ENCODE results near the gene ZDHHC3.

ZDHHC3 gene

GRCh38 chr3:45008117-45008516 lies 32.1 kb upstream of the ZDHHC3 start:
- no CpG with 5 or more reads among the region's 1 CpG for WGBS (ENCODE audit: extremely low coverage, insufficient coverage, insufficient read length)
- no peak overlapping the region for H3K14ac ChIP-seq (ENCODE audit: low read length)

DNA sequence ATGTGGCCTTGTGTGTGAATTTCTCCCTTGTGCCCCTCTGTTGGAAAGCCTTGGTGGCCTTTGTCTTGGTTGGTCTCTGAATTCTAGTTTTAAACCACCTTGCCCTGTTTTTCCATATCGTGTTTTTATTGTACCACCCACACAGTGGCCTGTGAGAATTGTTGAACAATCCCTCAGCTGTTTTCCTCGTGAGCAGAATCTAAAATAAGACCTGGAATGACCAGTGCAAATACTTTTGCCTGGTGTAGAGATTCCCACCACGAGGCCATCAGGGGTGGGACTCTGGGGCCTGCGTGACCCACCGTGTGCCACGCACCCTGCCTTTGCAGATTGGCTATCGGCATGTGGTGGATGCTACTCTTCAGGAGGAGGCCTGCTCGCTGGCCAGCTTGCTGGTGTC lies 31.1 kb upstream of the ZDHHC3 start:
- Histone ChIP-seq H2AFZ (ENCODE audit: insufficient read depth, low read length, poor library complexity) (no peak overlapping the region), H3K36me3 (ENCODE audit: control insufficient read depth in 1 of 2, insufficient read depth in 2 of 2, low read length in 2 of 2) (peaks cover 9 to 29% of the 10 kb centered on the region in 2 experiments), H3K79me2 (ENCODE audit: control insufficient read depth, insufficient read depth, low read length, poor library complexity) (no peaks in the 10 kb centered on the region), H4K91ac (ENCODE audit: low read depth, low read length) (no peak overlapping the region), H3K27ac (ENCODE audit: low read depth, low read length) (no peak overlapping the region), H3K4ac (ENCODE audit: low read depth, low read length) (no peak overlapping the region), H2BK12ac (ENCODE audit: low read length) (no peak overlapping the region), H2AK5ac (ENCODE audit: low read length) (no peak overlapping the region), H3K79me1 (ENCODE audit: low read length) (no peaks in the 10 kb centered on the region), H3K27me3 (ENCODE audit: insufficient read depth, low read length) (no peaks in the 10 kb centered on the region), H4K8ac (ENCODE audit: low read depth, low read length) (no peak overlapping the region), H3K23ac (ENCODE audit: low read length) (no peak overlapping the region), H3K4me1 (ENCODE audit: control insufficient read depth in 1 of 2, insufficient read depth in 2 of 2, low read length in 2 of 2) (peaks cover 11 to 14% of the 10 kb centered on the region in 2 experiments), H3K18ac (ENCODE audit: low read length) (no peak overlapping the region), H3K9me3 (ENCODE audit: insufficient read depth, low read depth, low read length) (peaks cover 2% of the 10 kb centered on the region), H2BK120ac (ENCODE audit: insufficient read depth, low read length, poor library complexity) (no peak overlapping the region), H3K4me3 (ENCODE audit: low read depth, low read length) (peak overlapping the region; percentile 4), H4K12ac (ENCODE audit: low read depth, low read length) (no peak overlapping the region), H3K9ac (ENCODE audit: low read length) (no peak overlapping the region), H2BK5ac (ENCODE audit: low read depth, low read length, poor library complexity) (no peak overlapping the region), H3K14ac (ENCODE audit: low read length) (no peak overlapping the region), H3K4me2 (ENCODE audit: low read length) (no peak overlapping the region)
- WGBS (ENCODE audit: extremely low coverage, insufficient coverage, insufficient read length): no CpG with 5 or more reads among the region's 8 CpGs
- no peak for DNase-seq

More at GRCh38 chr3:45008117-45008516, 32.1 kb upstream of the ZDHHC3 start:
- H3K79me2 ChIP-seq (ENCODE audit: control insufficient read depth, insufficient read depth, low read length, poor library complexity): peaks cover 1% of the 10 kb centered on the region
- peaks cover 14 to 20% of the 10 kb centered on the region in 2 experiments for H3K4me1 ChIP-seq (ENCODE audit: control insufficient read depth in 1 of 2, insufficient read depth in 2 of 2, low read length in 2 of 2)
- H4K12ac ChIP-seq (ENCODE audit: low read depth, low read length): no peak overlapping the region
- H3K23ac ChIP-seq (ENCODE audit: low read length): no peak overlapping the region
- H2AFZ ChIP-seq (ENCODE audit: insufficient read depth, low read length, poor library complexity): no peak overlapping the region
- no peak overlapping the region for H3K4ac ChIP-seq (ENCODE audit: low read depth, low read length)
- H2AK5ac ChIP-seq (ENCODE audit: low read length): no peak overlapping the region
- H2BK120ac ChIP-seq (ENCODE audit: insufficient read depth, low read length, poor library complexity): no peak overlapping the region
- H4K8ac ChIP-seq (ENCODE audit: low read depth, low read length): no peak overlapping the region
- no peak overlapping the region for H2BK12ac ChIP-seq (ENCODE audit: low read length)
- H3K4me2 ChIP-seq (ENCODE audit: low read length): no peak overlapping the region
- no peaks in the 10 kb centered on the region for H3K27me3 ChIP-seq (ENCODE audit: insufficient read depth, low read length)
- no peak overlapping the region for H3K18ac ChIP-seq (ENCODE audit: low read length)
- H3K79me1 ChIP-seq (ENCODE audit: low read length): no peaks in the 10 kb centered on the region
- peaks cover 2% of the 10 kb centered on the region for H3K9me3 ChIP-seq (ENCODE audit: insufficient read depth, low read depth, low read length)
- no peak overlapping the region for H3K27ac ChIP-seq (ENCODE audit: low read depth, low read length)
- no peak for DNase-seq
- H2BK5ac ChIP-seq (ENCODE audit: low read depth, low read length, poor library complexity): no peak overlapping the region
- no peak overlapping the region for H3K9ac ChIP-seq (ENCODE audit: low read length)
- H3K4me3 ChIP-seq (ENCODE audit: low read depth, low read length): no peak overlapping the region
- H4K91ac ChIP-seq (ENCODE audit: low read depth, low read length): no peak overlapping the region
- peaks cover 5 to 30% of the 10 kb centered on the region in 2 experiments for H3K36me3 ChIP-seq (ENCODE audit: control insufficient read depth in 1 of 2, insufficient read depth in 2 of 2, low read length in 2 of 2)

GRCh38 chr3:45003859-45004258 lies 27.9 kb upstream of the ZDHHC3 start:
- Histone ChIP-seq H2BK12ac (ENCODE audit: low read length) (no peak overlapping the region), H3K4me1 (ENCODE audit: control insufficient read depth in 1 of 2, insufficient read depth in 2 of 2, low read length in 2 of 2) (no peaks in the 10 kb centered on the region), H3K79me2 (ENCODE audit: control insufficient read depth, insufficient read depth, low read length, poor library complexity) (no peaks in the 10 kb centered on the region), H3K4me2 (ENCODE audit: low read length) (no peak overlapping the region), H3K27ac (ENCODE audit: low read depth, low read length) (no peak overlapping the region), H4K8ac (ENCODE audit: low read depth, low read length) (no peak overlapping the region), H3K4ac (ENCODE audit: low read depth, low read length) (no peak overlapping the region), H3K23ac (ENCODE audit: low read length) (no peak overlapping the region), H3K4me3 (ENCODE audit: low read depth, low read length) (no peak overlapping the region), H3K9me3 (ENCODE audit: insufficient read depth, low read depth, low read length) (peaks cover 2% of the 10 kb centered on the region), H4K91ac (ENCODE audit: low read depth, low read length) (no peak overlapping the region), H2BK120ac (ENCODE audit: insufficient read depth, low read length, poor library complexity) (no peak overlapping the region), H3K36me3 (ENCODE audit: control insufficient read depth in 1 of 2, insufficient read depth in 2 of 2, low read length in 2 of 2) (peaks cover 13 to 38% of the 10 kb centered on the region in 2 experiments), H3K18ac (ENCODE audit: low read length) (no peak overlapping the region), H4K12ac (ENCODE audit: low read depth, low read length) (no peak overlapping the region), H3K79me1 (ENCODE audit: low read length) (no peaks in the 10 kb centered on the region), H3K9ac (ENCODE audit: low read length) (no peak overlapping the region), H3K14ac (ENCODE audit: low read length) (no peak overlapping the region), H2AFZ (ENCODE audit: insufficient read depth, low read length, poor library complexity) (no peak overlapping the region), H2AK5ac (ENCODE audit: low read length) (no peak overlapping the region), H2BK5ac (ENCODE audit: low read depth, low read length, poor library complexity) (no peak overlapping the region), H3K27me3 (ENCODE audit: insufficient read depth, low read length) (no peaks in the 10 kb centered on the region)
- no peak for DNase-seq
- no CpG with 5 or more reads among the region's 2 CpGs for WGBS (ENCODE audit: extremely low coverage, insufficient coverage, insufficient read length)

GRCh38 chr3:45003406-45003805 lies 27.4 kb upstream of the ZDHHC3 start:
- H3K18ac ChIP-seq (ENCODE audit: low read length): no peak overlapping the region
- no peak overlapping the region for H3K14ac ChIP-seq (ENCODE audit: low read length)
- no peak for DNase-seq
- peaks cover 15 to 40% of the 10 kb centered on the region in 2 experiments for H3K36me3 ChIP-seq (ENCODE audit: control insufficient read depth in 1 of 2, insufficient read depth in 2 of 2, low read length in 2 of 2)
- no peak overlapping the region for H4K12ac ChIP-seq (ENCODE audit: low read depth, low read length)
- H3K79me1 ChIP-seq (ENCODE audit: low read length): no peaks in the 10 kb centered on the region
- H2BK120ac ChIP-seq (ENCODE audit: insufficient read depth, low read length, poor library complexity): no peak overlapping the region
- H2AK5ac ChIP-seq (ENCODE audit: low read length): no peak overlapping the region
- no peak overlapping the region for H2BK12ac ChIP-seq (ENCODE audit: low read length)
- H4K8ac ChIP-seq (ENCODE audit: low read depth, low read length): no peak overlapping the region
- H3K4ac ChIP-seq (ENCODE audit: low read depth, low read length): no peak overlapping the region
- no peak overlapping the region for H3K4me2 ChIP-seq (ENCODE audit: low read length)
- H3K4me1 ChIP-seq (ENCODE audit: control insufficient read depth in 1 of 2, insufficient read depth in 2 of 2, low read length in 2 of 2): no peaks in the 10 kb centered on the region
- no peaks in the 10 kb centered on the region for H3K27me3 ChIP-seq (ENCODE audit: insufficient read depth, low read length)
- H3K23ac ChIP-seq (ENCODE audit: low read length): no peak overlapping the region
- H3K4me3 ChIP-seq (ENCODE audit: low read depth, low read length): no peak overlapping the region
- no peak overlapping the region for H2AFZ ChIP-seq (ENCODE audit: insufficient read depth, low read length, poor library complexity)
- H3K79me2 ChIP-seq (ENCODE audit: control insufficient read depth, insufficient read depth, low read length, poor library complexity): no peaks in the 10 kb centered on the region
- H3K9me3 ChIP-seq (ENCODE audit: insufficient read depth, low read depth, low read length): peaks cover 2% of the 10 kb centered on the region
- H4K91ac ChIP-seq (ENCODE audit: low read depth, low read length): no peak overlapping the region
- no peak overlapping the region for H3K9ac ChIP-seq (ENCODE audit: low read length)
- H2BK5ac ChIP-seq (ENCODE audit: low read depth, low read length, poor library complexity): no peak overlapping the region
- no peak overlapping the region for H3K27ac ChIP-seq (ENCODE audit: low read depth, low read length)
